ENCODE measurements around the gene GRID1. TPM values are rescaled to one million over a fixed set of nuclear protein-coding genes. Genes with fewer than 3 reads are reported as not detected.
"Not testable (repeated sequence)": the region's sequence is repeated elsewhere in the genome, so short reads cannot be mapped to it uniquely, and the experiment has no call there.

Gene GRID1
- total RNA-seq, 1 experiment from 2014 or later: not detected

GRCh38 chr10:86108696-86109095 lies 257.9 kb downstream of the GRID1 start:
- Histone ChIP-seq H3K4me2 (ENCODE audit: low read length) (no peak overlapping the region), H3K27me3 (ENCODE audit: low read length) (no peaks in the 10 kb centered on the region), H3F3A (ENCODE audit: low read length, unreplicated experiment) (no peaks in the 10 kb centered on the region), H3K9ac (ENCODE audit: low read length) (no peak overlapping the region), H3K4me1 (ENCODE audit: insufficient read depth, low read length) (no peaks in the 10 kb centered on the region), H3K36me3 (ENCODE audit: low read depth, low read length) (no peaks in the 10 kb centered on the region), H3K79me2 (ENCODE audit: low read length) (no peaks in the 10 kb centered on the region), H2AFZ (ENCODE audit: low read length) (no peak overlapping the region), H4K20me1 (ENCODE audit: low read length) (no peaks in the 10 kb centered on the region), H3K9me3 (ENCODE audit: low read length) (no peaks in the 10 kb centered on the region), H3K4me3 (ENCODE audit: low read length) (no peak overlapping the region), H3K9me2 (replicated peaks; ENCODE audit: low read length) (no peaks in the 10 kb centered on the region), H3K27ac (ENCODE audit: low read length) (no peak overlapping the region)
- no peak for TF ChIP-seq EZH2phosphoT487 (IDR thresholded peaks at IDR 0.05; ENCODE audit: borderline replicate concordance, low read length)
- no peak for TF ChIP-seq CTCF (conservative IDR thresholded peaks at IDR 0.05; ENCODE audit: low read depth, low read length)
- TF ChIP-seq EZH2 (IDR thresholded peaks at IDR 0.05; ENCODE audit: low read length, unreplicated experiment): no peak
- intact Hi-C loops (cut with micrococcal nuclease): no loop called here
- ChIA-PET POLR2A (ENCODE audit: unreplicated experiment) (no interaction called here), CTCF (no interaction called here)
- ATAC-seq (no peak), DNase-seq (no peak)
- no TSS peak for BruUV-seq (replicated peaks)

- BruUV-seq (replicated peaks); H3K4me3 ChIP-seq (ENCODE audit: low read length); H3K4me2 ChIP-seq (ENCODE audit: low read length); H3K79me2 ChIP-seq (ENCODE audit: low read length); H3K36me3 ChIP-seq (ENCODE audit: low read depth, low read length); H3K9me2 ChIP-seq (replicated peaks; ENCODE audit: low read length); POLR2A ChIA-PET (ENCODE audit: unreplicated experiment); H3K9me3 ChIP-seq (ENCODE audit: low read length); H3K27me3 ChIP-seq (ENCODE audit: low read length); H4K20me1 ChIP-seq (ENCODE audit: low read length); H3F3A ChIP-seq (ENCODE audit: low read length, unreplicated experiment); H2AFZ ChIP-seq (ENCODE audit: low read length); ATAC-seq; intact Hi-C loops (cut with micrococcal nuclease); DNase-seq; H3K4me1 ChIP-seq (ENCODE audit: insufficient read depth, low read length); H3K27ac ChIP-seq (ENCODE audit: low read length); H3K9ac ChIP-seq (ENCODE audit: low read length); CTCF ChIA-PET: not testable (repeated sequence)
These were observed 258.8 kb downstream of the GRID1 start for GRCh38 chr10:86107611-86108310.

DNA sequence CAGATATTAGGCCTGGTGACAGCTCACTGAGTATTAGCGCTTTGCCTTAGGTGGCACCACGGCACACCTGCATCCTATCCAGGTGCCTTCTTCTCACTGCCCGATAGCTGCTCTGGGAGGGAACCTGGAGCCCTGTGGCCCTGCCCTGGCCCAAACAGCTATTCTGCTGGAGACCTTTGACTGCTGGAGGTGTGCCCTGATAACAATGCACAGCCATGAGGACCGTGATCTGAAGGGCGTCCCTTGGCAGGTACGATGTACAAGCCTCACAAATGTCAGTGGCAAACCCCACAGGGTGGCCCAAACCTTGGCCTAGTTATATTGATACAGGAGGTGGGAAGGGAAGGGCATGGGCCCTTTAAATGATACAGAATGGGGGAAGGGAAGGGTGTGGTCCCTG lies 259.5 kb downstream of the GRID1 start:
- Histone ChIP-seq H3K9ac (ENCODE audit: low read length) (no peak overlapping the region), H3K27me3 (ENCODE audit: low read length) (no peaks in the 10 kb centered on the region), H3K27ac (ENCODE audit: low read length) (no peak overlapping the region), H3K9me3 (ENCODE audit: low read length) (no peaks in the 10 kb centered on the region), H3K4me2 (ENCODE audit: low read length) (no peak overlapping the region), H3K79me2 (ENCODE audit: low read length) (no peaks in the 10 kb centered on the region), H3K4me1 (ENCODE audit: insufficient read depth, low read length) (no peaks in the 10 kb centered on the region), H3K4me3 (ENCODE audit: low read length) (no peak overlapping the region), H3K36me3 (ENCODE audit: low read depth, low read length) (no peaks in the 10 kb centered on the region), H3K9me2 (replicated peaks; ENCODE audit: low read length) (no peaks in the 10 kb centered on the region), H2AFZ (ENCODE audit: low read length) (no peak overlapping the region), H3F3A (ENCODE audit: low read length, unreplicated experiment) (no peaks in the 10 kb centered on the region), H4K20me1 (ENCODE audit: low read length) (no peaks in the 10 kb centered on the region)
- intact Hi-C loops (cut with micrococcal nuclease): no loop called here
- TF ChIP-seq EZH2phosphoT487 (IDR thresholded peaks at IDR 0.05; ENCODE audit: borderline replicate concordance, low read length) (no peak), CTCF (conservative IDR thresholded peaks at IDR 0.05; ENCODE audit: low read depth, low read length) (no peak), EZH2 (IDR thresholded peaks at IDR 0.05; ENCODE audit: low read length, unreplicated experiment) (no peak)
- BruUV-seq (replicated peaks): no TSS peak
- DNase-seq (no peak), ATAC-seq (no peak)
- ChIA-PET CTCF (no interaction called here), POLR2A (ENCODE audit: unreplicated experiment) (no interaction called here)

Data from PC-3 (cell line).